GM23338 (cell line): ENCODE results near the gene TMEM218. TPM values are rescaled to one million over a fixed set of nuclear protein-coding genes. Genes with fewer than 3 reads are reported as not detected.
A peak's percentile ranks its signal among the peaks of the same experiment; 100 is the strongest.

ENCODE experiments used
- ATAC-seq: fragments of 200-7000 bp; cut with Tn5 transposase; 3 replicates; pipeline ENCODE4 v1.9.1; 2020
- DNase-seq: peaks from one replicate; pipeline ENCODE4 v3.0.0-alpha.2; 2015; ENCODE audit warnings: low spot score
- H2AFZ ChIP-seq: fragments of 200-600 bp; sonication (generic); 2 replicates; pipeline ENCODE4 v1.8.0; 2016; ENCODE audit warnings: antibody characterized with exemption, mild to moderate bottlenecking, moderate library complexity
- H3F3A ChIP-seq: fragments of 200-600 bp; sonication (generic); replicated peaks from 2 replicates; pipeline ENCODE4 v1.8.0; 2017; ENCODE audit warnings: antibody characterized with exemption, mixed run types, low read depth
- H3K27ac ChIP-seq: fragments of 200-600 bp; sonication (generic); 2 replicates; pipeline ENCODE4 v1.6.1; 2016; ENCODE audit warnings: low read depth
- H3K27me3 ChIP-seq: fragments of 200-600 bp; sonication (generic); 2 replicates; pipeline ENCODE4 v1.8.0; 2016; ENCODE audit warnings: mild to moderate bottlenecking, mixed run types, moderate library complexity; ENCODE audit not compliant: insufficient read depth
- H3K36me3 ChIP-seq: fragments of 200-600 bp; sonication (generic); 2 replicates; pipeline ENCODE4 v1.8.0; 2016; ENCODE audit warnings: mild to moderate bottlenecking; ENCODE audit not compliant: insufficient read depth
- H3K4me1 ChIP-seq: fragments of 200-600 bp; sonication (generic); 2 replicates; pipeline ENCODE4 v1.8.0; 2016; ENCODE audit warnings: mild to moderate bottlenecking, moderate library complexity; ENCODE audit not compliant: insufficient read depth
- H3K4me2 ChIP-seq: fragments of 200-600 bp; sonication (generic); 2 replicates; pipeline ENCODE4 v1.7.1; 2017; ENCODE audit warnings: mixed run types
- H3K4me3 ChIP-seq: fragments of 200-600 bp; sonication (generic); 2 replicates; pipeline ENCODE4 v1.6.1; 2016; ENCODE audit warnings: mixed run types
- H3K79me2 ChIP-seq: fragments of 200-600 bp; sonication (generic); replicated peaks from 2 replicates; pipeline ENCODE4 v1.8.0; 2017; ENCODE audit warnings: mild to moderate bottlenecking; ENCODE audit not compliant: insufficient read depth
- H3K9me2 ChIP-seq: fragments of 200-600 bp; sonication (generic); 2 replicates; pipeline ENCODE4 v1.8.0; 2017; ENCODE audit not compliant: insufficient read depth
- H4K20me1 ChIP-seq: fragments of 200-600 bp; sonication (generic); replicated peaks from 2 replicates; pipeline ENCODE4 v1.8.0; 2017; ENCODE audit warnings: mild to moderate bottlenecking; ENCODE audit not compliant: insufficient read depth
- H3K27ac Mint-ChIP-seq: 2 replicates; pipeline ENCODE4 v1.8.0; 2020; ENCODE audit warnings: inconsistent platforms, mild to moderate bottlenecking, moderate library complexity, mixed read lengths
- H3K27me3 Mint-ChIP-seq: 3 replicates; pipeline ENCODE4 v1.8.0; 2022; ENCODE audit warnings: low read depth, mild to moderate bottlenecking, moderate library complexity, mixed read lengths, inconsistent platforms; ENCODE audit not compliant: insufficient read depth, poor library complexity
- H3K36me3 Mint-ChIP-seq: 3 replicates; pipeline ENCODE4 v1.8.0; 2021; ENCODE audit warnings: low read depth, mild to moderate bottlenecking, inconsistent platforms, moderate library complexity, mixed read lengths
- H3K4me1 Mint-ChIP-seq: 3 replicates; pipeline ENCODE4 v1.8.0; 2020; ENCODE audit warnings: mild to moderate bottlenecking, inconsistent platforms, mixed read lengths
- H3K4me3 Mint-ChIP-seq: 3 replicates; pipeline ENCODE4 v1.8.0; 2021; ENCODE audit warnings: moderate library complexity, mild to moderate bottlenecking, inconsistent platforms, mixed read lengths
- H3K9me3 Mint-ChIP-seq: 3 replicates; pipeline ENCODE4 v1.8.0; 2020; ENCODE audit warnings: moderate library complexity, mild to moderate bottlenecking, inconsistent platforms, mixed read lengths
- CREB1 ChIP-seq: fragments of 250-450 bp; sonication (Bioruptor Pico); IDR thresholded peaks from 2 replicates; pipeline ENCODE4 v1.5.0; 2020; ENCODE audit warnings: low read depth, mild to moderate bottlenecking, moderate library complexity
- ETS1 ChIP-seq: IDR thresholded peaks from 2 replicates; pipeline ENCODE4 v1.6.1; 2016; ENCODE audit warnings: antibody characterized with exemption
- EZH2 ChIP-seq: fragments of 200-600 bp; sonication (generic); IDR thresholded peaks from one replicate; pipeline ENCODE4 v1.8.0; 2017; ENCODE audit warnings: antibody characterized with exemption, mild to moderate bottlenecking, low read depth; ENCODE audit not compliant: unreplicated experiment
- EZH2phosphoT487 ChIP-seq: fragments of 200-600 bp; sonication (generic); IDR thresholded peaks from one replicate; pipeline ENCODE4 v1.8.1; 2018; ENCODE audit warnings: antibody characterized with exemption; ENCODE audit not compliant: unreplicated experiment
- NANOG ChIP-seq: IDR thresholded peaks from 2 replicates; pipeline ENCODE4 v1.6.1; 2016; ENCODE audit warnings: antibody characterized with exemption, borderline replicate concordance
- POLR2AphosphoS5 ChIP-seq: IDR thresholded peaks from 2 replicates; pipeline ENCODE4 v1.6.1; 2016; ENCODE audit warnings: antibody characterized with exemption, low read depth
- REST ChIP-seq: IDR thresholded peaks from one replicate; pipeline ENCODE4 v1.6.1; 2018; ENCODE audit warnings: antibody characterized with exemption; ENCODE audit not compliant: unreplicated experiment
- STAT1 ChIP-seq: IDR thresholded peaks from one replicate; pipeline ENCODE4 v1.6.1; 2016; ENCODE audit warnings: antibody characterized with exemption; ENCODE audit not compliant: unreplicated experiment
- ZNF114 ChIP-seq: fragments of 250-450 bp; sonication (Bioruptor Pico); IDR thresholded peaks from 2 replicates; pipeline ENCODE4 v1.5.0; 2020; ENCODE audit warnings: mild to moderate bottlenecking, moderate library complexity
- polyA plus RNA-seq: library from polyadenylated mRNA; unstranded; fragments of >200 nt; fragmentation: Nextera tagmentation; extraction: Ambion mirVana; gene quantifications from 2 replicates; pipeline ENCODE4 v1.2.1, GENCODE V29; 2016
- total RNA-seq: library from RNA; depleted of rRNA; stranded (reverse); fragments of >200 nt; shearing (Covaris generic); gene quantifications from 2 replicates; pipeline ENCODE4 v1.2.3, GENCODE V29; 2014

Gene TMEM218
- total and polyA plus RNA-seq, 2 experiments from 2014 or later = 23.7 to 24.2 TPM

GRCh38 chr11:125108469-125108868, 3.0 kb downstream of the TMEM218 start:
- Histone ChIP-seq H3K27me3 (no peaks in the 10 kb centered on the region), H3K27ac (no peak overlapping the region), H4K20me1 (no peaks in the 10 kb centered on the region), H3K4me1 (peaks cover 23% of the 10 kb centered on the region), H3K36me3 (peaks cover 6% of the 10 kb centered on the region), H3F3A (no peaks in the 10 kb centered on the region; the same call in 1 of the 2 replicates), H3K9me2 (peaks cover 10% of the 10 kb centered on the region; the same call in 1 of the 2 replicates), H3K4me2 (no peak overlapping the region), H3K4me3 (no peak overlapping the region), H3K79me2 (peaks cover 39% of the 10 kb centered on the region), H2AFZ (no peak overlapping the region)
- Mint-ChIP-seq H3K4me3 (no peak overlapping the region), H3K27ac (no peak overlapping the region), H3K27me3 (peaks cover 5% of the 10 kb centered on the region), H3K9me3 (peaks cover 46% of the 10 kb centered on the region), H3K36me3 (peaks cover 55% of the 10 kb centered on the region), H3K4me1 (peaks cover 33% of the 10 kb centered on the region)
- TF ChIP-seq EZH2phosphoT487 = no peak
- TF ChIP-seq NANOG = no peak
- ATAC-seq (no peak), DNase-seq (no peak)

- H3K27ac Mint-ChIP-seq = no peak overlapping the region
- Histone ChIP-seq H3K4me1 (peaks cover 19% of the 10 kb centered on the region; the same call in 1 of the 2 replicates), H3K9me2 (no peaks in the 10 kb centered on the region), H3K79me2 (peaks cover 39% of the 10 kb centered on the region), H3K4me3 (no peak overlapping the region), H3K4me2 (peak overlapping the region; percentile 54; the same call in 1 of the 2 replicates), H3K36me3 (peaks cover 11% of the 10 kb centered on the region), H2AFZ (no peak overlapping the region), H4K20me1 (no peaks in the 10 kb centered on the region), H3F3A (no peaks in the 10 kb centered on the region; the same call in 1 of the 2 replicates), H3K27me3 (no peaks in the 10 kb centered on the region), H3K27ac (no peak overlapping the region)
- peaks cover 42% of the 10 kb centered on the region for H3K9me3 Mint-ChIP-seq
- DNase-seq = no peak
- peak; percentile 37; the same call in 2 of the 3 replicates for ATAC-seq
- H3K4me3 Mint-ChIP-seq = no peak overlapping the region
- H3K27me3 Mint-ChIP-seq = no peaks in the 10 kb centered on the region
- peaks cover 68% of the 10 kb centered on the region for H3K36me3 Mint-ChIP-seq
- no peak for TF ChIP-seq EZH2
- TF ChIP-seq ZNF114 (CRISPR knock-in tag) = no peak
- TF ChIP-seq ETS1 = no peak
- TF ChIP-seq STAT1 = no peak
- no peak for TF ChIP-seq CREB1 (CRISPR knock-in tag)
- no peak for TF ChIP-seq NANOG
- TF ChIP-seq POLR2AphosphoS5 = no peak
- TF ChIP-seq REST = no peak
- peaks cover 27% of the 10 kb centered on the region for H3K4me1 Mint-ChIP-seq
Observed at GRCh38 chr11:125105926-125106325, 5.5 kb downstream of the TMEM218 start.
